Type B pancreatic cell (in vitro differentiated cells): Measurements from ENCODE around the gene ZCCHC10. TPM values are rescaled to one million over a fixed set of nuclear protein-coding genes. Genes with fewer than 3 reads are reported as not detected.
"Not testable (repeated sequence)": the region's sequence is repeated elsewhere in the genome, so short reads cannot be mapped to it uniquely, and the experiment has no call there.

ENCODE experiments used
- DNase-seq: peaks from one replicate; pipeline ENCODE4 v3.0.0; 2021; ENCODE audit warnings: mixed read lengths; ENCODE audit not compliant: unreplicated experiment; ENCODE audit errors: extremely low spot score
- H3K27ac Mint-ChIP-seq: 2 replicates; pipeline ENCODE4 v1.8.0; 2021; ENCODE audit warnings: mild to moderate bottlenecking, mixed read lengths
- H3K27me3 Mint-ChIP-seq: 2 replicates; pipeline ENCODE4 v1.8.0; 2021; ENCODE audit warnings: mixed read lengths
- H3K36me3 Mint-ChIP-seq: 2 replicates; pipeline ENCODE4 v1.8.0; 2021; ENCODE audit warnings: mixed read lengths
- H3K4me1 Mint-ChIP-seq: one replicate; pipeline ENCODE4 v1.8.0; 2021; ENCODE audit warnings: mixed read lengths; ENCODE audit not compliant: unreplicated experiment
- H3K4me3 Mint-ChIP-seq: 2 replicates; pipeline ENCODE4 v1.8.0; 2021; ENCODE audit warnings: mild to moderate bottlenecking, mixed read lengths
- H3K9me3 Mint-ChIP-seq: 2 replicates; pipeline ENCODE4 v1.8.0; 2021; ENCODE audit warnings: mixed read lengths
- CTCF ChIP-seq: fragments of 200-600 bp; sonication (generic); conservative IDR thresholded peaks from 2 replicates; pipeline ENCODE4 v1.5.0; 2021; ENCODE audit warnings: antibody characterized with exemption, mild to moderate bottlenecking
- total RNA-seq: library from RNA; stranded (reverse); gene quantifications from 2 replicates; pipeline ENCODE4 v1.2.1, GENCODE V29; 2021; ENCODE audit warnings: low replicate concordance

ZCCHC10 gene
- total RNA-seq, 1 donor from 2014 or later, result 22.1 TPM

- Mint-ChIP-seq H3K27me3 (no peaks in the 10 kb centered on the region), H3K4me3 (peak within 1 kb of the TSS; percentile 97), H3K9me3 (no peaks in the 10 kb centered on the region), H3K4me1 (peaks cover 7% of the 10 kb centered on the region), H3K27ac (peak within 1 kb of the TSS; percentile 98), H3K36me3 (peaks cover 22% of the 10 kb centered on the region)
- DNase-seq, result peak; percentile 96
- no peak for TF ChIP-seq CTCF
Measured at GRCh38 chr5:132963171-132964104, 62.9 kb downstream of the ZCCHC10 start, which contains the start of gene AFF4. Gene AFF4, minus strand, starts transcription at chr5:132963634. Its CDS starts 26,445 bp downstream, at chr5:132937189.

- TF ChIP-seq CTCF, result no peak
- Mint-ChIP-seq H3K9me3 (no peaks in the 10 kb centered on the region), H3K27ac (peak overlapping the region; percentile 98), H3K27me3 (no peaks in the 10 kb centered on the region), H3K36me3 (peaks cover 23% of the 10 kb centered on the region), H3K4me1 (peaks cover 8% of the 10 kb centered on the region), H3K4me3 (peak overlapping the region; percentile 97)
- no peak for DNase-seq
Measured at GRCh38 chr5:132962429-132963021, 63.8 kb downstream of the ZCCHC10 start.

- peaks cover 8% of the 10 kb centered on the region for H3K4me1 Mint-ChIP-seq
- H3K36me3 Mint-ChIP-seq, result peaks cover 23% of the 10 kb centered on the region
- H3K4me3 Mint-ChIP-seq, result peak overlapping the region; percentile 97
- H3K27me3 Mint-ChIP-seq, result no peaks in the 10 kb centered on the region
- peak overlapping the region; percentile 98 for H3K27ac Mint-ChIP-seq
- H3K9me3 Mint-ChIP-seq, result no peaks in the 10 kb centered on the region
- TF ChIP-seq CTCF, result no peak
- no peak for DNase-seq
Measured at GRCh38 chr5:132961887-132962286, 64.5 kb downstream of the ZCCHC10 start.

GRCh38 chr5:132961123-132961815 lies 65.1 kb downstream of the ZCCHC10 start:
- Mint-ChIP-seq H3K27ac (peak overlapping the region; percentile 98), H3K4me3 (peak overlapping the region; percentile 97), H3K36me3 (peaks cover 23% of the 10 kb centered on the region)
- not testable (repeated sequence) for H3K9me3 Mint-ChIP-seq, H3K27me3 Mint-ChIP-seq, DNase-seq, H3K4me1 Mint-ChIP-seq

- Mint-ChIP-seq H3K36me3 (peaks cover 46% of the 10 kb centered on the region), H3K4me1 (peaks cover 16% of the 10 kb centered on the region)
- not testable (repeated sequence) for H3K27ac Mint-ChIP-seq, H3K27me3 Mint-ChIP-seq, H3K4me3 Mint-ChIP-seq, DNase-seq, H3K9me3 Mint-ChIP-seq
Measured at GRCh38 chr5:132956166-132956799, 70.1 kb downstream of the ZCCHC10 start.

- no peaks in the 10 kb centered on the region for H3K27me3 Mint-ChIP-seq
- no peak for TF ChIP-seq CTCF
- H3K27ac Mint-ChIP-seq, result peak overlapping the region; percentile 1
- DNase-seq, result no peak
- peaks cover 19% of the 10 kb centered on the region for H3K4me1 Mint-ChIP-seq
- H3K4me3 Mint-ChIP-seq, result peak overlapping the region; percentile 19
- no peaks in the 10 kb centered on the region for H3K9me3 Mint-ChIP-seq
- peaks cover 40% of the 10 kb centered on the region for H3K36me3 Mint-ChIP-seq
Measured at GRCh38 chr5:132953710-132954109, 72.6 kb downstream of the ZCCHC10 start.
